Tibial artery (tissue), 4 donors: Measurements from ENCODE around the gene FNDC3B.

Experiments
- DNase-seq, 2 donors: peaks; one replicate each; pipeline ENCODE4 v3.0.0-alpha.2; 2019
- H3K27ac ChIP-seq, 2 donors: fragments of 200-600 bp; sonication (generic) in 1 of 2; 1 replicate in 1 of 2; 2 replicates in 1 of 2; pipeline ENCODE4 v1.5.1; 2018 to 2019; ENCODE audit warnings: mild to moderate bottlenecking in 1 of 2
- H3K27me3 ChIP-seq, 2 donors: fragments of 200-600 bp; sonication (generic) in 1 of 2; one replicate each; pipeline versions ENCODE4 v1.5.1 to v1.6.0; 2016 to 2019
- H3K36me3 ChIP-seq, 3 donors: fragments of 200-600 bp; sonication (generic) in 2 of 3; one replicate each; pipeline ENCODE4 v1.5.1; 2016 to 2019; ENCODE audit warnings: mild to moderate bottlenecking in 2 of 3
- H3K4me1 ChIP-seq, 4 donors: fragments of 200-600 bp; sonication (generic) in 2 of 4; 1 replicate in 3 of 4; 2 replicates in 1 of 4; pipeline ENCODE4 v1.5.1; 2016 to 2019
- H3K4me3 ChIP-seq, 2 donors: fragments of 200-600 bp; sonication (generic) in 1 of 2; 1 replicate in 1 of 2; 2 replicates in 1 of 2; pipeline ENCODE4 v1.5.1; 2018 to 2019; ENCODE audit warnings: mild to moderate bottlenecking in 2 of 2
- H3K9me3 ChIP-seq, 3 donors: fragments of 200-600 bp; sonication (generic) in 1 of 3; one replicate each; pipeline ENCODE4 v1.5.1; 2016 to 2019
- CTCF ChIP-seq, 2 experiments: fragments of 200-600 bp in 1 of 2; fragments of 450-650 bp in 1 of 2; IDR thresholded peaks; one replicate each; pipeline ENCODE4 v1.5.1; 2017 to 2019; ENCODE audit warnings: antibody characterized with exemption in 2 of 2, mild to moderate bottlenecking in 1 of 2, moderate library complexity in 1 of 2
- intact Hi-C: fragments of 100-400 bp; cut with DNase I; formaldehyde crosslinking; loops from one replicate; pipeline ENCODE4 v1.15.0; 2023; ENCODE audit warnings: low total_unique reads

Gene FNDC3B

GRCh38 chr3:172369590-172370259, 330.3 kb downstream of the FNDC3B start:
- Histone ChIP-seq H3K27me3 (no peaks in the 10 kb centered on the region), H3K4me3 (no peak overlapping the region), H3K9me3 (no peaks in the 10 kb centered on the region), H3K4me1 (no peaks in the 10 kb centered on the region), H3K36me3 (peaks cover 13 to 73% (median 38%) of the 10 kb centered on the region in 3 donors), H3K27ac (no peak overlapping the region)
- intact Hi-C loops, result no loop called here
- no peak for TF ChIP-seq CTCF (IDR thresholded peaks at IDR 0.05)
- no peak for DNase-seq

GRCh38 chr3:172370419-172370818, 331.0 kb downstream of the FNDC3B start:
- Histone ChIP-seq H3K27me3 (no peaks in the 10 kb centered on the region), H3K27ac (no peak overlapping the region), H3K4me1 (no peaks in the 10 kb centered on the region), H3K36me3 (peaks cover 13 to 67% (median 33%) of the 10 kb centered on the region in 3 donors), H3K4me3 (no peak overlapping the region), H3K9me3 (no peaks in the 10 kb centered on the region)
- DNase-seq, result no peak
- intact Hi-C loops, result no loop called here
- TF ChIP-seq CTCF (IDR thresholded peaks at IDR 0.05), result no peak

- Histone ChIP-seq H3K9me3 (no peaks in the 10 kb centered on the region), H3K36me3 (peaks cover 13 to 59% (median 29%) of the 10 kb centered on the region in 3 donors), H3K4me3 (no peak overlapping the region), H3K4me1 (no peaks in the 10 kb centered on the region), H3K27ac (no peak overlapping the region), H3K27me3 (no peaks in the 10 kb centered on the region)
- TF ChIP-seq CTCF (IDR thresholded peaks at IDR 0.05), result no peak
- DNase-seq, result no peak
- intact Hi-C loops, result no loop called here
These were observed 332.2 kb downstream of the FNDC3B start for GRCh38 chr3:172371544-172371943.

GRCh38 chr3:172372895-172373294, 333.5 kb downstream of the FNDC3B start:
- intact Hi-C loops, result no loop called here
- Histone ChIP-seq H3K4me3 (no peak overlapping the region), H3K27ac (no peak overlapping the region), H3K4me1 (no peaks in the 10 kb centered on the region), H3K27me3 (no peaks in the 10 kb centered on the region), H3K36me3 (peaks cover 16 to 46% (median 26%) of the 10 kb centered on the region in 3 donors), H3K9me3 (no peaks in the 10 kb centered on the region)
- DNase-seq, result no peak
- no peak for TF ChIP-seq CTCF (IDR thresholded peaks at IDR 0.05)

- Histone ChIP-seq H3K4me1 (no peaks in the 10 kb centered on the region), H3K27ac (no peak overlapping the region), H3K9me3 (no peaks in the 10 kb centered on the region), H3K36me3 (peaks cover 26 to 46% (median 36%) of the 10 kb centered on the region in 3 donors), H3K4me3 (no peak overlapping the region), H3K27me3 (no peaks in the 10 kb centered on the region)
- intact Hi-C loops, result no loop called here
- no peak for TF ChIP-seq CTCF (IDR thresholded peaks at IDR 0.05)
- DNase-seq, result no peak
These were observed 334.5 kb downstream of the FNDC3B start for GRCh38 chr3:172373912-172374311.
